OCI-LY7 (cell line): ENCODE measurements around the gene EVX1. TPM values are rescaled to one million over a fixed set of nuclear protein-coding genes. Genes with fewer than 3 reads are reported as not detected.

Experiments used
- BruUV-seq: library from RNA; stranded (reverse); fragments of 400-500 nt; replicated peaks from 2 replicates; lab custom pipeline; 2021; lab: Mats Ljungman, UMichigan
- CTCF ChIA-PET: fragments of 300-600 bp; sonication (Branson Sonifier 250); formaldehyde crosslinking; loops from one replicate; lab custom pipeline; 2022; ENCODE audit warnings: antibody characterized with exemption; ENCODE audit not compliant: unreplicated experiment; lab: Charles Lee
- POLR2A ChIA-PET: fragments of 300-600 bp; sonication (Branson Sonifier 250); formaldehyde crosslinking; loops from one replicate; lab custom pipeline; 2022; ENCODE audit warnings: antibody characterized with exemption; lab: Charles Lee
- DNase-seq: peaks from one replicate; pipeline ENCODE4 v3.0.0-alpha.2; 2015; ENCODE audit warnings: low spot score
- H2AFZ ChIP-seq: fragments of 200-600 bp; sonication (generic), shearing (Covaris generic); 2 replicates; pipeline ENCODE4 v1.6.1; 2014; ENCODE audit warnings: mild to moderate bottlenecking, antibody characterized with exemption, low read length, moderate library complexity
- H3K27ac ChIP-seq: fragments of 200-600 bp; sonication (generic); 2 replicates; pipeline ENCODE4 v1.5.1; 2014; ENCODE audit warnings: mixed run types, low read depth, mild to moderate bottlenecking, moderate library complexity, low read length, inconsistent platforms; ENCODE audit not compliant: poor library complexity, severe bottlenecking
- H3K36me3 ChIP-seq: fragments of 200-600 bp; sonication (generic); 2 replicates; pipeline ENCODE4 v1.6.1; 2014; ENCODE audit warnings: mild to moderate bottlenecking, antibody characterized with exemption, low read length, moderate library complexity, mixed read lengths; ENCODE audit not compliant: insufficient read depth
- H3K4me1 ChIP-seq: fragments of 200-600 bp; sonication (generic); 2 replicates; pipeline ENCODE4 v1.5.1; 2014; ENCODE audit warnings: mild to moderate bottlenecking, low read length; ENCODE audit not compliant: insufficient read depth, poor library complexity, severe bottlenecking
- H3K4me2 ChIP-seq: fragments of 200-600 bp; sonication (generic); 2 replicates; pipeline ENCODE4 v1.6.1; 2014; ENCODE audit warnings: mild to moderate bottlenecking, low read length
- H3K4me3 ChIP-seq: fragments of 200-600 bp; sonication (generic); 2 replicates; pipeline ENCODE4 v1.5.1; 2014; ENCODE audit warnings: mild to moderate bottlenecking, low read depth, low read length; ENCODE audit not compliant: poor library complexity, severe bottlenecking
- H3K79me2 ChIP-seq: fragments of 200-600 bp; sonication (generic); 2 replicates; pipeline ENCODE4 v1.6.1; 2016; ENCODE audit warnings: low read depth, mild to moderate bottlenecking, low read length, moderate library complexity, mixed read lengths; ENCODE audit not compliant: insufficient read depth
- H3K9me2 ChIP-seq: fragments of 200-600 bp; sonication (generic); 2 replicates; pipeline ENCODE4 v1.6.1; 2016; ENCODE audit warnings: mild to moderate bottlenecking, low read length, mixed read lengths; ENCODE audit not compliant: insufficient read depth
- H3K9me3 ChIP-seq: fragments of 200-600 bp; sonication (generic); 2 replicates; pipeline ENCODE4 v1.6.1; 2014; ENCODE audit warnings: mild to moderate bottlenecking, mixed run types, low read length, mixed read lengths
- H4K20me1 ChIP-seq: fragments of 200-600 bp; sonication (generic); 2 replicates; pipeline ENCODE4 v1.6.1; 2014; ENCODE audit warnings: mild to moderate bottlenecking, antibody characterized with exemption, low read length, moderate library complexity, mixed read lengths; ENCODE audit not compliant: insufficient read depth
- EZH2phosphoT487 ChIP-seq: fragments of 200-600 bp; sonication (generic); IDR thresholded peaks from 2 replicates; pipeline ENCODE4 v1.6.1; 2018; ENCODE audit warnings: low read depth, borderline replicate concordance, mild to moderate bottlenecking, mixed run types, antibody characterized with exemption, low read length, moderate library complexity, mixed read lengths
- intact Hi-C: fragments of 100-400 bp; cut with micrococcal nuclease; formaldehyde crosslinking; loops from one replicate; pipeline ENCODE4 v1.10.0; 2022; ENCODE audit not compliant: unreplicated experiment
- total RNA-seq, 2 experiments: library from RNA; depleted of rRNA in 1 of 2; stranded (reverse); fragments of >200 nt in 1 of 2; shearing (Covaris generic) in 1 of 2; gene quantifications; 2 replicates each; pipeline ENCODE4 v1.2.3, GENCODE V29; 2014 to 2022
- TF ChIP-seq, protein P1 (sequence below): fragments of 200-600 bp; sonication (generic); conservative IDR thresholded peaks from 2 replicates; pipeline ENCODE4 v1.5.1; 2014; ENCODE audit warnings: mild to moderate bottlenecking, antibody characterized with exemption, low read length, moderate library complexity, mixed read lengths

The EVX1 gene
- total RNA-seq, 2 experiments from 2014 or later: not detected

DNA sequence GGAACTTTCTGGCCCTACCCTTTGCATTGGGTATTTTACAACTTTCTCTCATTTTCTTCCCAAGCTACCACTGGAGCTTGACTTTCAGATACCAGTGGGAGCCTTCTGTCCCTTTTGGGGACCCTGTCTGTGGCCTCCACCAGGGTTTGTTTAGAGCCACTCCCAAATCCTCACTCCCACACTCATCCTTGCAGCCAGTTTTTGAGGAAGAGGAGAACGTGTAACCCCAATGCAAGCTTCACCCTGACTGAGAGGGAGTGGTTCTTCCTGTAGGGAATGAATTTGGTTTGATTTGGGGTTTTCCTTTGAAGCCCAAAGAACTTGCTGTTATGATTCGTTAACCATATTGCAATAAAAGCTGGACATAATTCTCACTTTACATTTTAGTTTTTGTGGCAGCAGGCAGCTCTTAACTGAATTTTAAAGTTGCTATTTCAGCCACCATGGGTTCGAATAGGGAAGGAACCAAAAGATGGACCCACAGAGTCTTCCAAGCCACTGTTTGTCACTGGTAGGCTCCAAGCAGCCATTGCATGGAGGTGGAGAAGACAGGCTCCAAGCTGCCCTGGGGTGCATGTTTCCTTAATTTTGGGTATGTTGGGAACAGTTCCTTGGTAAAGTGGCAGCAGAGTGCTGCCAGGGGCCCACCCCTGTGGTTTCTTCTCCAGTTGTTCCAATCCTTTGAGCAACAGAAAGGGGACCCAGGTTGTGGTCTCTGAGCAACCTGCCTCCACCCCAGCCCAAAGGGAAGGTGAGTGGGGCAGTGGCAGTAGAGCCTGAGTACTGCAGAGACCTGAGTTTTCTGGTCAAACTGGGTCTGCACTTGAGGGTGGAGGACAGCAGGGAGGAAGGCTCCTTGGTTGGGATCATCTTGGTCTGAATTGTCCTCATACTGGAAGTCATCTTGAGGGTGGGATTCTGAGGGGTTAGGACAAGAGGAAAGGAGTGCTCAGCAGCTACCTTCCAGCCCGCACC lies 5.1 kb downstream of the EVX1 start:
- no peak for DNase-seq
- no TSS peak for BruUV-seq
- Histone ChIP-seq H3K9me3 (no peaks in the 10 kb centered on the region), H3K9me2 (no peaks in the 10 kb centered on the region), H3K4me2 (no peak overlapping the region), H2AFZ (no peak overlapping the region), H3K4me1 (no peaks in the 10 kb centered on the region), H3K36me3 (no peaks in the 10 kb centered on the region), H4K20me1 (no peaks in the 10 kb centered on the region), H3K79me2 (no peaks in the 10 kb centered on the region), H3K4me3 (no peak overlapping the region), H3K27ac (no peak overlapping the region)
- TF ChIP-seq, protein P1, sequence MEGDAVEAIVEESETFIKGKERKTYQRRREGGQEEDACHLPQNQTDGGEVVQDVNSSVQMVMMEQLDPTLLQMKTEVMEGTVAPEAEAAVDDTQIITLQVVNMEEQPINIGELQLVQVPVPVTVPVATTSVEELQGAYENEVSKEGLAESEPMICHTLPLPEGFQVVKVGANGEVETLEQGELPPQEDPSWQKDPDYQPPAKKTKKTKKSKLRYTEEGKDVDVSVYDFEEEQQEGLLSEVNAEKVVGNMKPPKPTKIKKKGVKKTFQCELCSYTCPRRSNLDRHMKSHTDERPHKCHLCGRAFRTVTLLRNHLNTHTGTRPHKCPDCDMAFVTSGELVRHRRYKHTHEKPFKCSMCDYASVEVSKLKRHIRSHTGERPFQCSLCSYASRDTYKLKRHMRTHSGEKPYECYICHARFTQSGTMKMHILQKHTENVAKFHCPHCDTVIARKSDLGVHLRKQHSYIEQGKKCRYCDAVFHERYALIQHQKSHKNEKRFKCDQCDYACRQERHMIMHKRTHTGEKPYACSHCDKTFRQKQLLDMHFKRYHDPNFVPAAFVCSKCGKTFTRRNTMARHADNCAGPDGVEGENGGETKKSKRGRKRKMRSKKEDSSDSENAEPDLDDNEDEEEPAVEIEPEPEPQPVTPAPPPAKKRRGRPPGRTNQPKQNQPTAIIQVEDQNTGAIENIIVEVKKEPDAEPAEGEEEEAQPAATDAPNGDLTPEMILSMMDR: no peak
- TF ChIP-seq EZH2phosphoT487: no peak
- intact Hi-C loops: no loop called here
- POLR2A ChIA-PET: no interaction called here
- CTCF ChIA-PET: no interaction called here

DNA sequence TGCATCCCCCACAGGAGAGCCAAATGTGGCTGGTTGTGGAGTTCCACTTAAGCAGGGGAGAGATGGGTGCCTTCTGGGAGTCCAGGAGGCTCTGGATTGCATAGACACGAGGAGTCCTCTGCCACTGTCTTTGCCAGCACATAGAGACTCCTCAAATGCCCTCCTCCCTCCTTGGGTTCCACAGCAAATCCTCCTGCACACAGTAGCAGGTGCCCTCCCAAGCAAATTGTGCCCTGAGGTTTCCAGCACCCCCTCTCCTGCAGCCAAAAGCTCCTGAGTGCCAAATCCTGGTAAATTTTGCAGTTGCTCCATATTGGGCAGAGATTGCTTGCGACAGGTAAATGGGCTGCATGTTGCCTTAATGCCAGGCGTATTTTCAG lies 5.8 kb downstream of the EVX1 start:
- no peaks in the 10 kb centered on the region for H3K79me2 ChIP-seq
- intact Hi-C loops: no loop called here
- no peak overlapping the region for H2AFZ ChIP-seq
- H3K9me2 ChIP-seq: no peaks in the 10 kb centered on the region
- no peak overlapping the region for H3K4me3 ChIP-seq
- no peak for DNase-seq
- H4K20me1 ChIP-seq: no peaks in the 10 kb centered on the region
- POLR2A ChIA-PET: no interaction called here
- no peaks in the 10 kb centered on the region for H3K9me3 ChIP-seq
- H3K4me1 ChIP-seq: no peaks in the 10 kb centered on the region
- CTCF ChIA-PET: no interaction called here
- no peak overlapping the region for H3K27ac ChIP-seq
- TF ChIP-seq EZH2phosphoT487: no peak
- TF ChIP-seq, protein P1: no peak
- no peak overlapping the region for H3K4me2 ChIP-seq
- no peaks in the 10 kb centered on the region for H3K36me3 ChIP-seq
- no TSS peak for BruUV-seq
